Fibroblast of lung (primary cell): ENCODE measurements around the gene CLSTN1. TPM values are rescaled to one million over a fixed set of nuclear protein-coding genes. Genes with fewer than 3 reads are reported as not detected.

ENCODE experiments used
- DNase-seq, 2 donors: peaks; one replicate each; pipeline versions ENCODE4 v3.0.0 to v3.0.0-alpha.2; 2010; ENCODE audit warnings: low read depth in 2 of 2
- H2AFZ ChIP-seq: 2 replicates; pipeline ENCODE4 v1.5.1; 2012; ENCODE audit warnings: low read length, control low read depth, inconsistent platforms
- H3K27ac ChIP-seq: 2 replicates; pipeline ENCODE4 v1.5.1; 2011; ENCODE audit warnings: low read length, control low read depth; ENCODE audit not compliant: insufficient read depth
- H3K27me3 ChIP-seq: 2 replicates; pipeline ENCODE4 v1.5.1; 2011; ENCODE audit warnings: mild to moderate bottlenecking, low read length; ENCODE audit not compliant: control insufficient read depth, insufficient read depth
- H3K36me3 ChIP-seq: 2 replicates; pipeline ENCODE4 v1.5.1; 2011; ENCODE audit warnings: low read length; ENCODE audit not compliant: control insufficient read depth, insufficient read depth
- H3K4me1 ChIP-seq: 2 replicates; pipeline ENCODE4 v1.5.1; 2011; ENCODE audit warnings: low read length; ENCODE audit not compliant: control insufficient read depth, insufficient read depth; ENCODE audit errors: extremely low read depth
- H3K4me2 ChIP-seq: 2 replicates; pipeline ENCODE4 v1.5.1; 2011; ENCODE audit warnings: low read length, control low read depth; ENCODE audit not compliant: insufficient read depth; ENCODE audit errors: extremely low read depth
- H3K4me3 ChIP-seq, 4 experiments: fragments of 200-600 bp in 1 of 4; sonication (generic) in 1 of 4; replicated peaks in 1 of 4; 2 replicates each; pipeline ENCODE4 v1.5.1; 2011 to 2016; ENCODE audit warnings: low read length in 4 of 4, low read depth in 3 of 4, mild to moderate bottlenecking in 3 of 4, control low read depth in 2 of 4, inconsistent platforms in 1 of 4, mixed read lengths in 1 of 4; ENCODE audit not compliant: insufficient read depth in 1 of 4; ENCODE audit errors: control extremely low read depth in 1 of 4
- H3K79me2 ChIP-seq: 2 replicates; pipeline ENCODE4 v1.5.1; 2012; ENCODE audit warnings: mild to moderate bottlenecking, low read length, inconsistent platforms; ENCODE audit not compliant: control insufficient read depth, insufficient read depth
- H3K9ac ChIP-seq: 2 replicates; pipeline ENCODE4 v1.5.1; 2011; ENCODE audit warnings: mild to moderate bottlenecking, low read length, control low read depth; ENCODE audit not compliant: insufficient read depth
- H3K9me3 ChIP-seq: 2 replicates; pipeline ENCODE4 v1.5.1; 2012; ENCODE audit warnings: low read depth, low read length; ENCODE audit not compliant: control insufficient read depth, insufficient read depth
- H4K20me1 ChIP-seq: 2 replicates; pipeline ENCODE4 v1.5.1; 2011; ENCODE audit warnings: low read length; ENCODE audit not compliant: control insufficient read depth, insufficient read depth; ENCODE audit errors: extremely low read depth
- EZH2 ChIP-seq: IDR thresholded peaks from 2 replicates; pipeline ENCODE4 v1.5.1; 2012; ENCODE audit warnings: low read length, control low read depth, mild to moderate bottlenecking; ENCODE audit errors: missing control alignments
- polyA plus RNA-seq, 2 donors: library from polyadenylated mRNA; depleted of rRNA in 1 of 2; stranded (reverse) in 1 of 2; unstranded in 1 of 2; fragments of >200 nt; gene quantifications; 2 replicates each; pipeline ENCODE4 v1.2.1, GENCODE V29; 2011 to 2012; ENCODE audit warnings: missing spikeins in 1 of 2
- total RNA-seq: library from RNA; depleted of rRNA; stranded (reverse); fragments of >200 nt; gene quantifications from 2 replicates; pipeline ENCODE4 v1.2.1, GENCODE V29; 2014
- TF ChIP-seq, protein P1 (sequence below), 2 donors: IDR thresholded peaks in 1 of 2; conservative IDR thresholded peaks in 1 of 2; 1 replicate in 1 of 2; 2 replicates in 1 of 2; pipeline ENCODE4 v1.5.1; 2011 to 2012; ENCODE audit warnings: low read length in 2 of 2, control low read depth in 1 of 2, inconsistent platforms in 1 of 2, low read depth in 1 of 2, mild to moderate bottlenecking in 1 of 2

CLSTN1 gene
- total and polyA plus RNA-seq, 2 donors (not counting 1 experiment from before 2014, with no cell fraction given), result 57.4 to 115 TPM

GRCh38 chr1:9858293-9859035 is 34.7 kb upstream of the CLSTN1 start:
- Histone ChIP-seq H3K27me3 (no peaks in the 10 kb centered on the region), H3K4me3 (no peak overlapping the region), H3K27ac (no peak overlapping the region), H3K9ac (no peak overlapping the region), H4K20me1 (peaks cover 1% of the 10 kb centered on the region), H3K4me1 (no peaks in the 10 kb centered on the region), H3K9me3 (no peaks in the 10 kb centered on the region), H3K36me3 (no peaks in the 10 kb centered on the region), H3K4me2 (no peak overlapping the region), H3K79me2 (no peaks in the 10 kb centered on the region), H2AFZ (no peak overlapping the region)
- no peak for DNase-seq
- no peak for TF ChIP-seq EZH2
- TF ChIP-seq, protein P1, sequence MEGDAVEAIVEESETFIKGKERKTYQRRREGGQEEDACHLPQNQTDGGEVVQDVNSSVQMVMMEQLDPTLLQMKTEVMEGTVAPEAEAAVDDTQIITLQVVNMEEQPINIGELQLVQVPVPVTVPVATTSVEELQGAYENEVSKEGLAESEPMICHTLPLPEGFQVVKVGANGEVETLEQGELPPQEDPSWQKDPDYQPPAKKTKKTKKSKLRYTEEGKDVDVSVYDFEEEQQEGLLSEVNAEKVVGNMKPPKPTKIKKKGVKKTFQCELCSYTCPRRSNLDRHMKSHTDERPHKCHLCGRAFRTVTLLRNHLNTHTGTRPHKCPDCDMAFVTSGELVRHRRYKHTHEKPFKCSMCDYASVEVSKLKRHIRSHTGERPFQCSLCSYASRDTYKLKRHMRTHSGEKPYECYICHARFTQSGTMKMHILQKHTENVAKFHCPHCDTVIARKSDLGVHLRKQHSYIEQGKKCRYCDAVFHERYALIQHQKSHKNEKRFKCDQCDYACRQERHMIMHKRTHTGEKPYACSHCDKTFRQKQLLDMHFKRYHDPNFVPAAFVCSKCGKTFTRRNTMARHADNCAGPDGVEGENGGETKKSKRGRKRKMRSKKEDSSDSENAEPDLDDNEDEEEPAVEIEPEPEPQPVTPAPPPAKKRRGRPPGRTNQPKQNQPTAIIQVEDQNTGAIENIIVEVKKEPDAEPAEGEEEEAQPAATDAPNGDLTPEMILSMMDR (conservative IDR thresholded peaks at IDR 0.05 in 1 of 2, IDR thresholded peaks at IDR 0.05 in 1 of 2; ENCODE audit: low read depth in 1 of 2, low read length in 2 of 2), result no peak

DNA sequence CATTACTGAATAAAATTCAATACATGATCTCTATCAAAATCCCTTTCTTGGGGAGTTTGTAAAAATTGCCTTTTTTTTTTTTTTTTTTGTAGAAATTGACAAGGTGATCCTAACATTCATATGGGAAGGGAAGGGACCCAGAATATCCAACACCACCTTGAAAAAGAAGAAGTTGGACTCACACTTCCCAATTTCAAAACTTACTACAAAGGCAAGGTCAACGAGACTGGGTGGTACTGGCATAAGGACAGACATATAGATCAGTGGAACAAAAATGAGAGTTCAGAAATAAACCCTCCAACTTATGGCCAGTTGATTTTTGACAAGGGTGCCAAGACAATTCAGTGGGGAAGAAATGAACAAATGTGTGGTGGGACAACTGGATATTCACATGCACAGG is 31.4 kb upstream of the CLSTN1 start:
- peaks cover 1% of the 10 kb centered on the region for H4K20me1 ChIP-seq
- TF ChIP-seq, protein P1 (conservative IDR thresholded peaks at IDR 0.05 in 1 of 2, IDR thresholded peaks at IDR 0.05 in 1 of 2; ENCODE audit: low read depth in 1 of 2, low read length in 2 of 2), result no peak
- no peak for TF ChIP-seq EZH2
- no peak overlapping the region for H3K4me2 ChIP-seq
- H3K79me2 ChIP-seq, result no peaks in the 10 kb centered on the region
- DNase-seq, result no peak
- H3K9me3 ChIP-seq, result no peaks in the 10 kb centered on the region
- no peak overlapping the region for H3K27ac ChIP-seq
- no peak overlapping the region for H3K9ac ChIP-seq
- H3K4me1 ChIP-seq, result no peaks in the 10 kb centered on the region
- no peak overlapping the region for H3K4me3 ChIP-seq
- H3K27me3 ChIP-seq, result no peaks in the 10 kb centered on the region
- no peak overlapping the region for H2AFZ ChIP-seq
- no peaks in the 10 kb centered on the region for H3K36me3 ChIP-seq

- Histone ChIP-seq H3K27ac (no peak overlapping the region), H3K27me3 (no peaks in the 10 kb centered on the region), H3K79me2 (no peaks in the 10 kb centered on the region), H3K4me2 (no peak overlapping the region), H2AFZ (no peak overlapping the region), H3K9me3 (no peaks in the 10 kb centered on the region), H3K4me1 (no peaks in the 10 kb centered on the region), H4K20me1 (no peaks in the 10 kb centered on the region), H3K36me3 (no peaks in the 10 kb centered on the region), H3K9ac (no peak overlapping the region), H3K4me3 (no peak overlapping the region)
- no peak for TF ChIP-seq EZH2
- TF ChIP-seq, protein P1 (conservative IDR thresholded peaks at IDR 0.05 in 1 of 2, IDR thresholded peaks at IDR 0.05 in 1 of 2; ENCODE audit: low read depth in 1 of 2, low read length in 2 of 2), result no peak
- no peak for DNase-seq
Observed at GRCh38 chr1:9853249-9853595, 29.5 kb upstream of the CLSTN1 start.
